Left cardiac atrium (tissue), 4 donors: ENCODE results near the gene TJAP1. TPM values are rescaled to one million over a fixed set of nuclear protein-coding genes. Genes with fewer than 3 reads are reported as not detected.
A peak's percentile ranks its signal among the peaks of the same experiment; 100 is the strongest.
"Not testable (repeated sequence)": the region's sequence is repeated elsewhere in the genome, so short reads cannot be mapped to it uniquely, and the experiment has no call there.

Experiments
- ATAC-seq, 2 donors: fragments of 200-7000 bp; cut with Tn5 transposase; one replicate each; pipeline ENCODE4 v1.9.1; 2020; ENCODE audit warnings: mild to moderate bottlenecking in 2 of 2, moderate library complexity in 2 of 2
- DNase-seq: peaks from one replicate; pipeline ENCODE4 v3.0.0-alpha.2; 2020
- intact Hi-C, 2 donors: fragments of 100-400 bp; cut with DNase I; formaldehyde crosslinking; loops; one replicate each; pipeline versions ENCODE4 v1.14.1 to v1.15.1; 2022 to 2023
- total RNA-seq, 2 donors: library from RNA; stranded (reverse); fragmentation: NEBNext Ultra II Directional; extraction: Animal tissue kit (Norgen Biotek cat#: 25700); gene quantifications; one replicate each; pipeline ENCODE4 v1.2.1, GENCODE V29; 2021
- donor health status: DM: no; HTN: yes; CAD: no.
- donor health status: DM: no; HTN: yes; CAD: no; lungs with severe emphysema.
- donor health status: DM: yes; HTN: yes; CAD: no.
- donor health status: Dilated cardiomyopathy.

The TJAP1 gene
- total RNA-seq, 2 donors from 2014 or later, result 17.4 to 18.3 TPM

- DNase-seq, result no peak
- ATAC-seq, result no peak
- intact Hi-C loops, result loop anchor here in 1 of 2 donors (5.0 kb wide), 1 partner anchor 56 kb away; no protein-coding TSS in a partner anchor
These were observed 26.0 kb upstream of the TJAP1 start for GRCh38 chr6:43451348-43451747.

DNA sequence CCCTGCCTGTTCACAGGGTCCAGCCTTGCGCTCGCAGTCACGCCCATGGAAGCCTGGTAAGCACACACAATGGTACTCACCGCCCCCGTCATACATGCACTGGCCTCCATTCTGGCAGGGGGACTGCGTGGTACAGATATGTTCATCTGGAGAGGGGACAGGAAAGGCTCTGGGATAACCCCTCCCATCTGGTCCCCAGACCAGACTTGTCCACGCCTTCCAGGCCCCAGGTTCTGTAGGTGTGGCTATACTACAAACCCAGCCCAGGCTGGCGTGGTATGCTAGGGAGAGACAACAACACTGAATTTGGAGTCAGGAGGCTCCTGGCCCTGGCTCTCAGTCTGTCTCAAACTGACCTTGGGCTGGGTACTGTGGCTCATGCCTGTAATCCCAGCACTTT is 25.4 kb upstream of the TJAP1 start:
- intact Hi-C loops, result loop anchor here in 1 of 2 donors (5.0 kb wide), 1 partner anchor 55 kb away; no protein-coding TSS in a partner anchor
- DNase-seq (no peak), ATAC-seq (no peak)

DNA sequence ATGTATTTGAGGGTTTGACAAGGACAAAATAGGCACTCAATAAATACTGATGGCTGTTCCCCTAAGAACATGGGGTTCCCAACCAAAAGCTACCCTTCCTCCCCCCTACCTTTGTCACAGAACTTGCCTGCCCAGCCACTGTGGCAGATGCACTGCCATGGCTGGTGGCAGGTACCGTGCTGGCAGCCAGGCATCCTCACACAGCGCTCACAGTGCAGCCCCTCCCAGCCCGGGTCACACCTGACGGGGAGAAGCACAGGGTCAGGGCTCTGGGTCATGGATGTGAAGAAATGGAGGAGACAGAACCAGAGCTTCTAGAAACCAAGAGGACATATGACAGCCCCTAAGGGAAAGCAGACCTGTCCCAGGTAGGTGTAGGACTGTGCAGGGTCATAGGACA is 24.5 kb upstream of the TJAP1 start:
- DNase-seq (no peak), ATAC-seq (no peak)
- intact Hi-C loops, result loop anchor here in 1 of 2 donors (5.0 kb wide), 1 partner anchor 54 kb away; no protein-coding TSS in a partner anchor

- intact Hi-C loops, result loop anchor here (2.0 to 5.0 kb wide), 2 partner anchors 53 kb away; no protein-coding TSS in a partner anchor
- ATAC-seq (no peak), DNase-seq (no peak)
These were observed 23.5 kb upstream of the TJAP1 start for GRCh38 chr6:43453831-43454230.

- ATAC-seq (no peak), DNase-seq (no peak)
- intact Hi-C loops, result loop anchor here (2.0 to 5.0 kb wide), 2 partner anchors 53 kb away; no protein-coding TSS in a partner anchor
These were observed 23.1 kb upstream of the TJAP1 start for GRCh38 chr6:43454290-43454695.

DNA sequence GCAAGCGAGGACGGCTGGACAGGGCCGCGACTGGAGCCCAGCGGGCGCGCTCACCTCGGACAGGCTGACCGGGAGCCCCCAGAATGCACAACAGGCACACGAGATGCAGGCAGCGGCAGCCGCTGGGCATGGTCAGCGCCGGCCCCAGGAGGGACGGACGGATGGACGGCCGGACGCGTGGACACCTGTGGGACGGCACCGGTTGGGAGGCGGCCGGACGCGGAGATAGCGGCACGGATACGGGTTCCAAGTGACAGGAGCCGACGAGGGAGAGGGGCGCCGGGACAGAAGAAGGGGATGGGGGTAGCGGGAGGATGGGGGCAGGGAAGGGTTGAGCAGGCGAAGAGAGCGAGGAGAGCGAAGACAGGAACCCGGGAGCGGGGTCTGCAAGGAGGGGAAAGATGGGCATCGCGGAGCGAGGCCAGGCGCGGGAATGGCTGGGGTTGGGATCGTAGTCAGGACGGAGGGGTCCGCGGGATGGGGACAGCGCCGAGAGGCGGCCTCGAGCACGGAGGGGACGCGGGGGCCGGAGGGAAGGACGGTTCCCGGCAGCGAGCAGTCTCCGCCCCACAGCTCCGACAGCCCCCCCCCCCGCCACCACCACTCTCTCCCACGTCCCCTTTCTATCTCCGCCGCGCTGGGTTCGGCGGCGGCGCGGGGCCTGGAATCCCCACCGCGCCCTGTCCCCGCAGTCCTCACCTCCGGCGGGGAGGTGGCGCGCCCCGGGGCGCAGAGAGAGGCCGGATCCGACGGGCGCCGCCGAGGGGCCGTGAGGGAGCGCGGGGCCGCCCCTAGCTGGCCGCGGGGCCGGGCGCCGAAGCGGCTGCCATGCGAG is 22.5 kb upstream of the TJAP1 start:
- ATAC-seq, result peak; percentile 90 to 91
- DNase-seq, result peak; percentile 89
- intact Hi-C loops, result loop anchor here (2.0 to 5.0 kb wide), 2 partner anchors 52 kb away; no protein-coding TSS in a partner anchor

DNA sequence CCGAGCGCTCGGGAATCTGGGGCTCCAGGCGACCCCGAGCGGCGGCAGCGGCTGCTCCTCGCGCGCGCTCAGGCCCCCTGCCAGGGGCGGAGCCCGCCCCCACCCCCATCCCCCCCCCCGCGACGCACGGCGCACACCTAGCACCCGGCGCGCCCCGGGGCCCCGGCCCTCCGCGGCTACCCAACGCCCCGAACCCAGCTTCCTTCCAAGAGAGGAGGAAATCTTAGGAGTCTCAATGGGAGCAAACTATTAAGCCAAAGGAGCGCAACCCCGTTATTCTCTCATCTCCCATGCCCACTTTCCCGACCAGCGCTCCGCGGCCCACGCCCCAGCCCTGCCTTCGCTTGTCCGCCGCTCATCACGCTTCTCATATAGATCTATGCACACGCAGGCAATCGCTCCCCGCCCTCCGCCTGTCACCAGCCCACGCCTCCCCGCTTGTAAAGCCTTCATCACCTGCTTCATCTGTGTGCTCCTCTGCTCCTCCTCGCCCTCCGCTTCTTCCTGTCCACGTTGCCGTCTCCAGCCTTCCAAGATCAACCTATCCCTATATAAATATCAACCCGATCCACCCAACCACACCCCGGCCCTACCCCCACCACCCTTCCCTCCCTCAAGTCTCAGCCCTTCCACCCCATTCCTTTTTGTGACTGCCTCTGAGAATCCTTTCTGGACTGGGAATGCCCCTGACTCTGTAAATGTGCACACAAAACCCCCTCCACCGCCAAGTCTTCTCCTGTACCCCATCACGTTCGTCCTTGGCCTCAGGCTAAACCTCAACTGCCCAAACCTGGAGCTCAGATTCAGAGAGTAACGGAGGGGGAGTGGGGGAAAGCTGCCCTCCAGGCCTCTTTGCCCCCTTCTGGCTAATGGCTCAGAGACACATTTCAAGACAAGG is 21.6 kb upstream of the TJAP1 start, which contains the start of gene DLK2:
Gene DLK2 (minus strand): TSS at position 18 of the 898 bp plus-strand sequence. CDS start 723 bp downstream, outside the sequence.
- intact Hi-C loops, result loop anchor here in 1 of 2 donors (2.0 kb wide), 1 partner anchor 51 kb away; no protein-coding TSS in a partner anchor
- DNase-seq (no peak), ATAC-seq (peak; percentile 13 to 20)

GRCh38 chr6:43457643-43458042 is 19.7 kb upstream of the TJAP1 start:
- intact Hi-C loops, result no loop called here
- no peak for DNase-seq
- no peak for ATAC-seq

- ATAC-seq, DNase-seq, intact Hi-C loops: not testable (repeated sequence)
These were observed 19.2 kb upstream of the TJAP1 start for GRCh38 chr6:43458154-43458553.

GRCh38 chr6:43459535-43459934 is 17.8 kb upstream of the TJAP1 start:
- DNase-seq (no peak), ATAC-seq (no peak)
- intact Hi-C loops, result no loop called here

DNA sequence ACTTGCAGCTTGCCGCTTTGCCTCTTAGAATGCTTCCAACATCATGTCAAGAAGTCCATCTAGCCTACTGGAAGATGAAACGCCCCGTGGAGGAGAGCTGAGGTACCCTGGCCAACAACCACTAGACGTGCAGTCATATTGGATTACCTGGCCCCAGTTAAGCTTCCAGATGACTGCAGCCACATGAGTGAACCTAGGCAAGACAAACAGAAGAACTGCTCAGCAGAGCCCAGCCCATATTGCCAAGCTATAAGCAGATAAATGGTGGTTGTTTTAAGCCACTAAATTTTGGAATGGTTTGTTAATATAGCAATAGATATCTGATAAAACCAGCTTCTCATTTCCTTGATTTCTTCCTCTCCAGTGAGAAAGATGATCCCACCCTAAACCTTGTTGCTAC is 17.3 kb upstream of the TJAP1 start:
- no peak for ATAC-seq
- no peak for DNase-seq
- intact Hi-C loops, result no loop called here

GRCh38 chr6:43461936-43462335 is 15.4 kb upstream of the TJAP1 start:
- intact Hi-C loops, result no loop called here
- ATAC-seq, result no peak
- no peak for DNase-seq

GRCh38 chr6:43464337-43464736 is 13.0 kb upstream of the TJAP1 start:
- ATAC-seq (no peak), DNase-seq (no peak)
- intact Hi-C loops, result no loop called here

- intact Hi-C loops, result no loop called here
- ATAC-seq (no peak), DNase-seq (no peak)
These were observed 11.4 kb upstream of the TJAP1 start for GRCh38 chr6:43465948-43466347.

GRCh38 chr6:43467265-43467664 is 10.1 kb upstream of the TJAP1 start:
- intact Hi-C loops, DNase-seq, ATAC-seq: not testable (repeated sequence)

GRCh38 chr6:43467752-43468151 is 9.6 kb upstream of the TJAP1 start:
- intact Hi-C loops, result no loop called here
- ATAC-seq, result peak in 1 of 2 donors; percentile 23
- no peak for DNase-seq

- DNase-seq, result no peak
- intact Hi-C loops, result no loop called here
- ATAC-seq, result peak; percentile 49 to 74
These were observed 9.1 kb upstream of the TJAP1 start for GRCh38 chr6:43468240-43468639.

GRCh38 chr6:43468748-43469681 is 8.4 kb upstream of the TJAP1 start:
- intact Hi-C loops, result no loop called here
- DNase-seq, result no peak
- ATAC-seq, result peak; percentile 74 to 80
